Activated T-cell treated with anti-CD3 and anti-CD28 coated beads for 1 hour (primary cell): ENCODE measurements around the gene CPA1.

Source experiments
- DNase-seq: peaks from one replicate; pipeline ENCODE4 v3.0.0-alpha.2; 2020; ENCODE audit warnings: low read depth

The CPA1 gene

GRCh38 chr7:130356121-130356875 is 24.0 kb upstream of the CPA1 start:
- DNase-seq = no peak

- DNase-seq = no peak
Measured at GRCh38 chr7:130356876-130357611, 23.2 kb upstream of the CPA1 start.

GRCh38 chr7:130358471-130358870 is 21.8 kb upstream of the CPA1 start:
- DNase-seq = no peak

- no peak for DNase-seq
Measured at GRCh38 chr7:130359276-130359857, 20.9 kb upstream of the CPA1 start.

- DNase-seq = no peak
Measured at GRCh38 chr7:130360518-130360917, 19.8 kb upstream of the CPA1 start.

- no peak for DNase-seq
Measured at GRCh38 chr7:130361681-130362080, 18.6 kb upstream of the CPA1 start.

GRCh38 chr7:130362251-130362816 is 18.0 kb upstream of the CPA1 start:
- DNase-seq = no peak

- DNase-seq = no peak
Measured at GRCh38 chr7:130363026-130363847, 17.1 kb upstream of the CPA1 start.

GRCh38 chr7:130364451-130364850 is 15.8 kb upstream of the CPA1 start:
- DNase-seq = no peak

GRCh38 chr7:130365088-130365487 is 15.2 kb upstream of the CPA1 start:
- no peak for DNase-seq

- DNase-seq = no peak
Measured at GRCh38 chr7:130365511-130366441, 14.5 kb upstream of the CPA1 start.

GRCh38 chr7:130366564-130366963 is 13.7 kb upstream of the CPA1 start:
- no peak for DNase-seq

- DNase-seq = no peak
Measured at GRCh38 chr7:130367088-130367755, 13.1 kb upstream of the CPA1 start.

- DNase-seq = no peak
Measured at GRCh38 chr7:130367836-130368746, 12.2 kb upstream of the CPA1 start.

GRCh38 chr7:130369110-130369711 is 11.1 kb upstream of the CPA1 start:
- DNase-seq = no peak

- no peak for DNase-seq
Measured at GRCh38 chr7:130369831-130370550, 10.3 kb upstream of the CPA1 start.

GRCh38 chr7:130371046-130371445 is 9.2 kb upstream of the CPA1 start:
- no peak for DNase-seq
